ENCODE results near the gene ZNF438.

GRCh38 chr10:31001740-31002139, 29.9 kb downstream of the ZNF438 start:
- TF ChIP-seq, protein P1, sequence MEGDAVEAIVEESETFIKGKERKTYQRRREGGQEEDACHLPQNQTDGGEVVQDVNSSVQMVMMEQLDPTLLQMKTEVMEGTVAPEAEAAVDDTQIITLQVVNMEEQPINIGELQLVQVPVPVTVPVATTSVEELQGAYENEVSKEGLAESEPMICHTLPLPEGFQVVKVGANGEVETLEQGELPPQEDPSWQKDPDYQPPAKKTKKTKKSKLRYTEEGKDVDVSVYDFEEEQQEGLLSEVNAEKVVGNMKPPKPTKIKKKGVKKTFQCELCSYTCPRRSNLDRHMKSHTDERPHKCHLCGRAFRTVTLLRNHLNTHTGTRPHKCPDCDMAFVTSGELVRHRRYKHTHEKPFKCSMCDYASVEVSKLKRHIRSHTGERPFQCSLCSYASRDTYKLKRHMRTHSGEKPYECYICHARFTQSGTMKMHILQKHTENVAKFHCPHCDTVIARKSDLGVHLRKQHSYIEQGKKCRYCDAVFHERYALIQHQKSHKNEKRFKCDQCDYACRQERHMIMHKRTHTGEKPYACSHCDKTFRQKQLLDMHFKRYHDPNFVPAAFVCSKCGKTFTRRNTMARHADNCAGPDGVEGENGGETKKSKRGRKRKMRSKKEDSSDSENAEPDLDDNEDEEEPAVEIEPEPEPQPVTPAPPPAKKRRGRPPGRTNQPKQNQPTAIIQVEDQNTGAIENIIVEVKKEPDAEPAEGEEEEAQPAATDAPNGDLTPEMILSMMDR (conservative IDR thresholded peaks at IDR 0.05 in 1 of 2, IDR thresholded peaks at IDR 0.05 in 1 of 2; ENCODE audit: extremely low read depth in 1 of 2, insufficient read depth in 1 of 2, low read depth in 1 of 2, low read length in 2 of 2), result no peak
- TF ChIP-seq EZH2 (IDR thresholded peaks at IDR 0.05; ENCODE audit: borderline replicate concordance, low read length), result no peak
